GM18519 (cell line): Measurements from ENCODE around the gene ZNF559.
"Not testable (repeated sequence)": the region's sequence is repeated elsewhere in the genome, so short reads cannot be mapped to it uniquely, and the experiment has no call there.

Experiments used
- ATAC-seq: cut with Tn5 transposase; IDR thresholded peaks from one replicate; pipeline ENCODE4 v1.9.1; 2021; ENCODE audit warnings: mild to moderate bottlenecking, moderate library complexity; ENCODE audit not compliant: unreplicated experiment, low FRiP score

ZNF559 gene

GRCh38 chr19:9323919-9324583, at the start of gene ZNF559:
TSS of gene ZNF559 (plus strand) at chr19:9324179. CDS start at chr19:9338550, 14,371 bp downstream.
- peak; percentile 86 for ATAC-seq

DNA sequence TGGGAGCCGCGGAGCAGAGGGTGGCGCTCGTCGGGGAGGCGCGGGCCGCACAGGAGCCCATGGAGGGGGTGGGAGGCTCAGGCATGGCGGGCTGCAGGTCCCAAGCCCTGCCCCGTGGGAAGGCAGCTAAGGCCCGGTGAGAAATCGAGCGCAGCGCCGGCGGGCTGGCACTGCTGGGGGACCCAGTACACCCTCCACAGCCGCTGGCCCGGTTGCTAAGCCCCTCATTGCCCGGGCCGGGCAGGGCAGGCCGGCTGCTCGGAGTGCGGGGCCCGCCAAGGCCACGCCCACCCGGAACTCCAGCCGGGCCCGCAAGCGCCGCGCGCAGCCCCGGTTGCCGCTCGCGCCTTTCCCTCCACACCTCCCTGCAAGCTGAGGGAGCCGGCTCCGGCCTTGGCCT, 40.5 kb upstream of the ZNF559 start:
- not testable (repeated sequence) for ATAC-seq

GRCh38 chr19:9289231-9289884, 34.6 kb upstream of the ZNF559 start:
- no peak for ATAC-seq

- ATAC-seq: no peak
Measured at GRCh38 chr19:9295411-9295849, 28.5 kb upstream of the ZNF559 start.

DNA sequence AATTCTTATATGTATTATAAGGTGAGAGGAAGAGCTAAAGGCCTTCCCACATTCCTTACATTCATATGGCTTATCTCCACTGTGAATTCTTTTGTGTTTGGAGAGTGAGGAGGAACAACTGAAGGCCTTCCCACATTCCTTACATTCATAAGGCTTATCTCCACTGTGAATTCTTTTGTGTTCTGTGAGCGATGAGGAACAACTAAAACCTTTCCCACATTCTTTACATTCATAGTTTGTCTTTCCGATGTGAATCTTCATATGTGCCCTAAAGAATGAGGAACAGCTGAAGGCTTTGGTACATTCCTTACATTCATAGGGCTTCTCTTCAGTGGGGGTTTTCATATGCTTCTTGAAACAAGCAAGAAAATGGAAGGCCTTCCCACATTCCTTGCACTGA, 27.6 kb upstream of the ZNF559 start:
- ATAC-seq: no peak

- no peak for ATAC-seq
Measured at GRCh38 chr19:9306443-9306842, 17.5 kb upstream of the ZNF559 start.

DNA sequence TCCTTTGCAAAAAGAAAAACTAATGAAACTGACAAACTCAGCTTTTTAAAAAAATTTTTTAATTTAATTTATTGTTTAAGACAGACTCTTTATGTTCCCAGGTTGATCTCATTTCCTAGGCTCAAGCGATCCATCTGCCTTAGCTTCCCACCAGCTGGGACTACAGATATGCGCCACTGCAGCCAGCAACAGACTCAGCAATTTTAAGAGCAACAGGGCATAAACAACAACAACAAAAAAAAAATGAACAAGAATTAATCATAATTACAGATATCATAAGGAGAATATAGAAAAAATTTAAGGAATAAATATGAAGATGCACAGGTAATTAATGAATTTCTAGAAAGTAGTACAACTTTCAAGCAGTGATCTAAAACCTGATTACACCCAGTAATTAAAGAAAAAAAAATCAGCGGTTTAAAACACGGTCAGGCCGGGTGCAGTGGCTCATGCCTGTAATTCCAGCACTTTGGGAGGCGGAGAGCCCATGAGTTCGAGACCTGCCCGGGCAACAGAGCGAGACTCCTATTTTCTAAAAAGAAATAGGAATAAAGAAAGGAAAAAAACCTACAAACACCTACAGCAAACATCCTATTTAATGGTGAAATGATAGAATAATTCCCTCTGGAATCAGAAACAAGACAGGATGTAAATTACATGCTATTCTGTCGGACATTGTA, 15.7 kb upstream of the ZNF559 start:
- ATAC-seq: no peak

DNA sequence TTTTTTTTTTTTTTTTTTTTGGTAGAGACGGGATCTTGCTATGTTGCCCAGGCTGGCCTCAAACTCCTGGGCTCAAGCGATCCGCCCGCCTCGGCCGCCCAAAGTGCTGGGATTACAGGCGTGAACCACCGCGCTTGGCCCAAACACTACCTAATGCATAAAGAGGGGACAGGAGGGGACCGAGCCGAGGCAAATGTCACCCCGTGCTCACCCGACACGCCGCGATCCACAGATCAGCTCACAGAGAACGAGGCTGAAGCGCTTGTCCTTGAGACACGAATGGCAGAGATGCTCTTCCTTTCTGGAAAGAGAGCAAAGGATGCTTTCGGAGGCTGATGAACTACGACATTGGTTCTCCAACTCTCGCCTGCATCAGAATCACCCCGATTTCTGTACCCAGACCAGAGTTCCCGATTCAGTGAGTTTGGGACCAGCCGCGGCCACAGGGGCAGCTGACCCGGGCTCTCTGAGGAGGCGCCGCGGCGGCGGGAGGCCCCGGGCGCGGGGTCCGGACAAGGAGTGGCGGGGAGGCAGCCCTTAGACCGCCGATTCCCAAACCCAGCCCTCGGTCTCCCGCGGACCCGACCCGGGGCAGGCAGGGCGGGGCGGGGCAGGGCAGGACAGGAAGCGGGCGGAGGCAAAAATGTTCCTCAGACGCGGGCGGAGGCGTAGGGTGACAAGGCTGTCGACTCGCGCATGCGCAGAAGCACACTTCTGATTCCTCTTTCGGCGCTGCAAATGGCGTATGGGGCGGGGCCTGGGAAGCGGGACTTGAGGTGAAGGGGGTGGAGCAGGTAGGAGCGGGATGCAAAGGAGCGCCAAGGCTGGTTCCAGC, 14.6 kb upstream of the ZNF559 start, which contains the start of gene ZNF699:
ZNF699 (minus strand) TSS at position 700 of the 835 bp plus-strand sequence. CDS start 4,719 bp downstream, outside the sequence.
- peak; percentile 83 for ATAC-seq

GRCh38 chr19:9309974-9310446, 14.0 kb upstream of the ZNF559 start:
- ATAC-seq: peak; percentile 29

DNA sequence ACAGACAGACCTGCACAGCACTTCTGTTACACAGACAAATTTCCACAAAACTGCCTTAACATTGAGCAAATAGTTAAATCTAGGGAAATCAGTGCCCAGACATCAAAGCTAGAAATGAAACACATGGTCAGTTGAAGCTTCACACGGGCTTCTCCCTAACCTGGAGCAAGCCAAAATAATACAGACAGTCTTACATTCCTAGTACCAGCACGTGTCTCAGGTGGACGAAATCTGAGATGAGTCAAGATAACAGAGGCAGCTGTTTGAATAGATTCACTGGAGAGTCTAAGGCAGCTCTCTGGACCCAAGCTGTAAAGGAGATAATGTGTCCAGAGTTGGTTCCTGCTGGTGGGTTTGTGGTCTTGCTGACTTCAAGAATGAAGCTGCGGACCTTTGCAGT, 10.2 kb upstream of the ZNF559 start:
- no peak for ATAC-seq

- ATAC-seq: no peak
Measured at GRCh38 chr19:9321338-9321737, 2.6 kb upstream of the ZNF559 start.

- not testable (repeated sequence) for ATAC-seq
Measured at GRCh38 chr19:9321756-9322155, 2.2 kb upstream of the ZNF559 start.

GRCh38 chr19:9322201-9322600, 1.8 kb upstream of the ZNF559 start:
- not testable (repeated sequence) for ATAC-seq

DNA sequence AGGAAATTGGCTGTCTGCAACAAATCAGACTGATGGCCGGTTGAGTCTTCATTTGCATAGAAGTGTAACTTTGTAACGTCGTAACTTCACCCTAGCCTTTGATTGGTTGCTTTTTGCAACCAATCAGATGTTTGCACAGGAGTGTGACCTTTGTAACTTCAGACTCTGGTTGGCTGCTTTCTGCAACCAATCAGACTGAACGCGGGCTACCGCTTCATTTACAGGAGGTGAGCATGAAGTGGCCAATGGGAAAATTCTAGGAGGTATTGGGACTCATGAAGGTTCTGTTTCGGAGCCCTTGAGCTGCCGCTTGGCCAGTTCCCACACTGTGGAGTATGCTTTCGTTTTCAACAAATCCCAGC, 441 bp upstream of the ZNF559 start:
- ATAC-seq: peak; percentile 25

GRCh38 chr19:9324584-9324962, 594 bp downstream of the ZNF559 start:
- no peak for ATAC-seq

DNA sequence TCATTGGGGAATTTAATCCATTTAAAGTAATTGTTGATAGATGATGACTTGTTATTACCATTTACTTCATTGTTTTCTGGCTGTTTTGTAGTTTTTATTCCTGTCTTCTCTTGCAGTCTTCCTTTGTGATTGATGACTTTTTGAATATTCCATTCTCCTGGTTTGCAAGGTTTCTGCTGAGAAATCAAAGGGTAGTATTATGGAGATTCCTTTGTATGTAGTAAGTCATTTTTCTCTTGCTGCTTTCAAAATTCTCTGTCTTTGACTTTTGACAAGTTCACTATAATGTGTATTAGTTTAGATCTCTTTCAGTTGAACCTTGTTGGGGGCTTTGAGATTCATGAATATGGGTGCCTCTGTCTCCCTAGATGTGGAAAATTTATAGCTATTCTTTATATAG, 6.0 kb downstream of the ZNF559 start:
- no peak for ATAC-seq

DNA sequence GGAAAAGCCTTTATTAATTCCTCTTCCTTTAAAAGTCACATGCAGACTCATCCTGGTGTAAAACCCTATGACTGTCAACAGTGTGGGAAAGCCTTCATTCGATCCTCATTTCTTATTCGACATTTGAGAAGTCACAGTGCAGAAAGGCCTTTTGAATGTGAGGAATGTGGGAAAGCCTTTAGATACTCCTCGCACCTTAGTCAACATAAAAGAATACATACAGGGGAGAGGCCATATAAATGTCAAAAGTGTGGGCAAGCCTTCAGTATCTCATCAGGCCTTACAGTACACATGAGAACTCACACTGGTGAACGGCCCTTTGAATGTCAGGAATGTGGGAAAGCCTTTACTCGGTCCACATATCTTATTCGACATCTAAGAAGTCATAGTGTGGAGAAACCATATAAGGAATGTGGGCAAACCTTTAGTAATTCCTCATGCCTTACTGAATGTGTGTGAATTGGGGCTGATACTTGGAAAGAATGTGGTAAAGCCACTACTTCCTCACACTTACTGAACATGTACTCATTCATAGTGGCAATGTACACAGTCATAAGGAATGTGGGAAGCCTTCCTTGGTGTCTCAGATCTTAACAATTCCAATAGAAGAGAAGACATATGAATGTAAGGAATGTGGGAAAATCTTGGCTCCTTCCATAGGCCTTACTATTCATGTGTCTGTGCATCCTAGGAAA, 18.8 kb downstream of the ZNF559 start:
- ATAC-seq: no peak

DNA sequence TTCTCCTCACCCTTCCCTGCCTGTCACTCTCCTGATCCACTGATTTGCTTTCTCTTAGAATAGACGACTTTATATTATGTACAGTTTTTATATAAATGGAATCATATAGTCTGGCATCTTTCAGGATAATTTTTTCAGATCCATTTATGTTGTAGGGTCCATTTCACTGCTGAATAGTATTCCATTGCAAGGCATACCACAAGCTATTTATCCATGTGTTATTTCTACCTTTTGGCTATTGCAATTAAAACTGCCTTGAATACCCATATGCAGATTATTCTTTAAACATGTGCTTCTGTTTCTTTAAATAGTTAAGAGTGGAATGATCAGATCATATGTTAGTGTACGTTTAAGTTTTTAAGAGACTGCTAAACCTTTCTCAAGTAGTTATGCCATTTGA, 21.0 kb downstream of the ZNF559 start:
- ATAC-seq: no peak

GRCh38 chr19:9348253-9348652, 24.3 kb downstream of the ZNF559 start:
- no peak for ATAC-seq

DNA sequence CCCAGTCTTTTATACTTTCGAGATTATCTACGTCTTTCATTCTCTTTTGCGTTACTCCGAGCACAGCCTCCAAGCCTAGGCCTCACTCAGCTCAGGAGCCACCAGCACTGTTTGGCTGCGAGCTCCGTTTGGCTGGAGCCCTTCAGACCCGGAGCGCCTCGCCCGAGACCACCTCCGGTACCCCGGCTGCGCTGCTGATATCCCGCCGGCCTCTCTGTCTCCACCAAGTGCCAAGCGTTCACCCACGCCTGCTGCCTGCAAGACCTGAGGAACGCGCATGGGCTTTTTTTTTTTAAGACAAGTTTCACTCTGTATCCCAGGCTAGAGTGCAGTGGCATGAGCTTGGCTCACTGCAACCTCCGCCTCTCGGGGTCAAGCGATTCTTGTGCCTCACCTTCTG, 24.7 kb downstream of the ZNF559 start:
- no peak for ATAC-seq
